GM13976 (cell line): ENCODE results near the gene CTSD.

Experiments
- DNase-seq: peaks from one replicate; pipeline ENCODE4 v3.0.0; 2012; ENCODE audit warnings: low spot score
- in situ Hi-C: fragments of 300-500 bp; cut with MboI; formaldehyde crosslinking; loops from one replicate; pipeline ENCODE4 v1.12.0; 2022; ENCODE audit warnings: low sequenced_read_pairs, mixed read lengths, inconsistent platforms; ENCODE audit not compliant: unreplicated experiment
- TF ChIP-seq, protein P1 (sequence below): IDR thresholded peaks from 2 replicates; pipeline ENCODE4 v1.5.1; 2012; ENCODE audit warnings: borderline replicate concordance, mild to moderate bottlenecking; ENCODE audit not compliant: insufficient read depth; ENCODE audit errors: extremely low read depth, missing control alignments, control extremely low read depth

CTSD gene

DNA sequence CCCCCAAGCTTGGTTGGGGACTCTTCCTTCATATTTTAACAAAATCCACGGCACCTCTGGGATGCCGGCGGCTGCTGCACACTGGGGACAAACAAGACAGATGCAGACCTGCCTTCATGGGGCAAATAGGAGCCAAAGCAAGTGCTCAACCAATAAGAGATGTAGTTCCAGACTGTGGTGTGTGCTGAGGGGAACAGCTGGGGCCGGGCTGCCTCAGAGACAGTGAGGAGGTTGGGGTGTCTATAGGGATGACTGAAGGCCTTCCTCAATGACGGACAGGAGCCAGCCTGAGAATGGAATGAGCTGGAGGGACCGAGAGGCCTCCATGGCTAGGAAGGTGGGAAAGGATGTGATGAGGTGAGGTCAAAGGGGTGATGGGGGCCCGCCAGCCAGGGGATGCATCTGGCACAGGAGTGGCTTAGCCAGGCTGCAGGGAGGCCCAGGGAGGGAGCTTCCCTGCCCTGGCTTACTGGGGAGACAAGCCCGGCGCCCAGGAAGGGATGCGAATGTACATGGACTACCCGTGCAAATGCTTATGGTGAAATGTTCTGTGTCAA lies 10.3 kb upstream of the CTSD start:
- no peak for DNase-seq
- TF ChIP-seq, protein P1, sequence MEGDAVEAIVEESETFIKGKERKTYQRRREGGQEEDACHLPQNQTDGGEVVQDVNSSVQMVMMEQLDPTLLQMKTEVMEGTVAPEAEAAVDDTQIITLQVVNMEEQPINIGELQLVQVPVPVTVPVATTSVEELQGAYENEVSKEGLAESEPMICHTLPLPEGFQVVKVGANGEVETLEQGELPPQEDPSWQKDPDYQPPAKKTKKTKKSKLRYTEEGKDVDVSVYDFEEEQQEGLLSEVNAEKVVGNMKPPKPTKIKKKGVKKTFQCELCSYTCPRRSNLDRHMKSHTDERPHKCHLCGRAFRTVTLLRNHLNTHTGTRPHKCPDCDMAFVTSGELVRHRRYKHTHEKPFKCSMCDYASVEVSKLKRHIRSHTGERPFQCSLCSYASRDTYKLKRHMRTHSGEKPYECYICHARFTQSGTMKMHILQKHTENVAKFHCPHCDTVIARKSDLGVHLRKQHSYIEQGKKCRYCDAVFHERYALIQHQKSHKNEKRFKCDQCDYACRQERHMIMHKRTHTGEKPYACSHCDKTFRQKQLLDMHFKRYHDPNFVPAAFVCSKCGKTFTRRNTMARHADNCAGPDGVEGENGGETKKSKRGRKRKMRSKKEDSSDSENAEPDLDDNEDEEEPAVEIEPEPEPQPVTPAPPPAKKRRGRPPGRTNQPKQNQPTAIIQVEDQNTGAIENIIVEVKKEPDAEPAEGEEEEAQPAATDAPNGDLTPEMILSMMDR, result no peak
- in situ Hi-C loops, result no loop called here

DNA sequence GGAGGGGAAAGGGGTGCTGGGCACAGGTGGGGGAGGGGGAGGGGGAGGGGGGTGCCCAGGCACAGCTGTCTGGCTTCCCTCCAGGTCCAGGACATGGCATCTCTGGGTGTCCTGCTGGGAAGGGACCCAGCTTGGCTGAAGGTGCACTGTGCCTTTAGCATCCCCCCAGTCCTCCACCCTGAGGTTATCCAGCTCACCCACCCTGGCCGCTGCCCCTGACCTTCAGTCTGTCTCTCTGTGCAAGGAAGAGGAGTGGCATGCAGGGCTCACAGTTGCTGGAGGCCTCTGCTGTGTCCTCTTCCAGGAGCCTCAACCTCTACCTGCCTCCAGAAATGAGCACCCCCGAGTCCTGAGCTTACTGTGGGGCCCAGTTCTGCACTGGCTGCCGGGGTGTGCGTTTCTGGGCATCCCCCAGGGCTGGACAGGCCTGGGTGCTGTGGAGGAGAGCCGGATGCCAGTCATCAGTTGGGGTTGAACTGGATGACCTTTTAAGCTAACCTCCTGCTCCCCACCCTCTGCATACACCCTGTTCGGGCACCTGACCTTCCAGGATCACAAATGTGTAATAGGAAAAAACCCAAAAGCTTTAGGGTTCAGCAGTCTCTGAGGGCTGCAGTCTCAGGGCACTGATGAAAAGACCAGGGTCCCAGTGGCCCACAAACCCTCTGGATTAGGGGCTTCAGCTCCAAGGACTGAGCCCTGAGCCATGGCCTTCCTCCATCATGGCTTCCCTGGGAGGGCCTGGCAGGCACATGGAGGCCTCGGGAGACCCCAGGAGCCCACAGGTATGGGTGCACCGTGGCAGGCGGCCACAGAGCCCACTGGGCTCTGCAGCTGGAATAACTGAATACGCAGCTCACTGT lies 9.6 kb upstream of the CTSD start:
- TF ChIP-seq, protein P1, result no peak
- in situ Hi-C loops, result no loop called here
- no peak for DNase-seq

DNA sequence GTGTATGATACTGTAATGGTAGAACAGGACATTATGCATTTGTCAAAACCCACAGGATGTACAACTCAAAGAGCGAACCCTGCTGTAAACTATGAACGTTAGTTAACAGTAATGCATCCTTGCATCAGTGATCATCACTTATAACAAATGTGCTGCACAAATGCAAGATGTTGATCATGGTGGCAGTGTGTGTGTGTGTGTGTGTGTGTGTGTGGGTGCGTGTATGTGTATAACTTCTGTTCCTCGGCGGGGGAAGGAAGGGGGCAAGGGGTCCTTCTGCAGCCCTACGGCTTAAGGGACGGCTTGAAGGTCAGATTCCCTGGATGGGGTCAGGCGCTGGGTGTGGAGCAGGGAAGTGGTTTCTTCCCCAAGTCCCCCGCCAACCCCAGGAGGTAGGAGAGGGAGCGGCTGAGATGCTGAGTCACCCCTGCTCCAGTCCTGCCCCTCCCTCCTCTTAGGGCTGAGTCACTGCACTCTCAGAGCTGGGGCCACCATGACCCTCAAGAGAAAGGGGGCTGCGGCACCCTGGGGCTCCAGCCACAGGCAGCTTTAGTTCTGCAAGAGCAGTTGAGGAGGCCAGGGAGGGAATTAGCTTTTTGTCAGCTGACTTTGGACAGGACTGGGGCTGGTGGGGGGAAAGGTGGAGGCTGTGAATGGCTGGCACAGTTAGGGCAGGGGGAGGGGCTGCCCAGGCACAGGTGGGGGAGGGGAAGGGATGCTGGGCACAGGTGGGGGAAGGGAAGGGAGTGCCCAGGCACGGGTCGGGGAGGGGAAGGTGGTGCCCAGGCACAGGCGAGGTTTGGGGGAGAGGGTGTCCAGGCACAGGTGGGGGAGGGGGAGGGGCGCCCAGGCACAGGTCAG lies 8.8 kb upstream of the CTSD start:
- in situ Hi-C loops, result no loop called here
- no peak for DNase-seq
- TF ChIP-seq, protein P1, result no peak

DNA sequence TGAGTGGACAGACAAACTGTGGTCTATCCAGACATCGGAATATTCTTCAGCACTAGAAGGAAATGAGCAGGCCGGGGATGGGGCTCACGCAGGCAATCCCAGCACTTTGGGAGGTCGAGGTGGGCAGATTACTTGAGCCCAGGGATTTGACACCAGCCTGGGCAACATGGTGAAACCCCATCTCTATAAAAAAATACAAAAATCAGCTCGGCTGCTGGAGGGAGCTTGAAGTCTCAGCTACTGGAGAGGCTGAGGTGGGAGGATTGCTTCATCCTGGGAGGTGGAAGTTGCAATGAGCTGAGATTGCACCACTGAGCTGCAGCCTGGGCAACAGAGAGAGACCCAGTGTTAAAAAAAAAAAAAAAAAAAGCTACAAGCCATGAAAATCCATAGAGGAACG lies 8.0 kb upstream of the CTSD start:
- in situ Hi-C loops, result no loop called here
- TF ChIP-seq, protein P1, result no peak
- DNase-seq, result no peak

DNA sequence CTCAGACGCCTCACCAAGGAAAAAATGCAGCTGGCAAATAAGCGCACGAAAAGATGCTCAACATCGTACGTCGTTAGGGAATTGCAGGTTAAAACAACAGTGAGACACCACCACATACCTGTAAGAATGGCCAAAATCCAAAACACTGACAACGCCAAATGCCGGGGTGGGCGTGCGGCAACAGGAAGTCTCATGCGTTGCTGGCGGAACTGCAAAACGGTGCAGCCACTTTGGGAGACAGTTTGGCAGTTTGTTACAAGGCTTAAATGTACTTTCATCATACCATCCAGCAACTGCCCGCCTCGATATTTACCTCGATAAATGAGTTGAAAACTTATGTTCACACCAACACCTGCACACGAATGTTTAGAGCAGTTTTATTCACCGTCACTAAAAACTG lies 7.5 kb upstream of the CTSD start:
- TF ChIP-seq, protein P1, result no peak
- in situ Hi-C loops, result no loop called here
- no peak for DNase-seq

DNA sequence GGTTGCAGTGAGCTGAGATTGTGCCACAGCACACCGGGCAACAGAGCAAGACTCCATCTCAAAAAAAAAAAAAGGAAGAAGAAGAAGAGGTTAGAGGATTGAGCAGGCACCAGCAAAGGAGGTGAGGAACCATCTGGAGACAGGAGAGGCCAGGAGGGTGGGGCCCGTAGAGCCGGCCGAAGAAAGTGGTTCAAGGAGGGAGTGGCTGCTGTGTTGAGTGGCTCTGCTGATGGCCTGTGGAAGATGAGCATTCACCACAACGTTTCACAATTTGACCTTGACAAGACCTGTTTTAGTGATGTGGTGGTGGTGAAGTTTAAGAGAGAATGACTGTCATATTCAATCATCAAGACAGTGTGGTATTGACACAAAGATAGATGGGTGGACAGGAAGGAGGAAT lies 6.8 kb upstream of the CTSD start:
- in situ Hi-C loops, result no loop called here
- no peak for DNase-seq
- TF ChIP-seq, protein P1, result no peak
